GM19238 (cell line): ENCODE measurements around the gene TLCD4.
"Not testable (repeated sequence)": the region's sequence is repeated elsewhere in the genome, so short reads cannot be mapped to it uniquely, and the experiment has no call there.

ENCODE experiments used
- DNase-seq: peaks from one replicate; pipeline ENCODE4 v3.0.0; 2011; ENCODE audit warnings: low spot score; ENCODE audit not compliant: insufficient read length

The TLCD4 gene

DNA sequence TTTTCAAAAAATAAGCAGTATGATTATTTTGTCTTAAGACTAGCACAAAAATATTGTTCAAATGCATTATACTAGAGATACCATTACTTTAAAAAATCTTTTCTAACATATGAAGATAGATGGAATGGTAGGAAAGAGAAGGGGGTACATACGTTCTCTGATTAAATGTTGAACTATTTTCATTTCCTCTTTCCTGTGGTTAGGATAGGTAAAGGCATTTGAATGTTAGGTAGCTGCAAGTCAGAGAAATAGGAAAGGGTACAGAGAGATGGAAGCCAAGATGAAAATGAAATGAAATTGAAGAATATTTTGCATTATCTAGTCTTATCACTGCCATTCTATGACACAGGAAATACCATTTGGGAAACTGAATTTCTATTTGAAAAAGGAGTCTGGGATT lies 28.3 kb downstream of the TLCD4 start:
- no peak for DNase-seq

DNA sequence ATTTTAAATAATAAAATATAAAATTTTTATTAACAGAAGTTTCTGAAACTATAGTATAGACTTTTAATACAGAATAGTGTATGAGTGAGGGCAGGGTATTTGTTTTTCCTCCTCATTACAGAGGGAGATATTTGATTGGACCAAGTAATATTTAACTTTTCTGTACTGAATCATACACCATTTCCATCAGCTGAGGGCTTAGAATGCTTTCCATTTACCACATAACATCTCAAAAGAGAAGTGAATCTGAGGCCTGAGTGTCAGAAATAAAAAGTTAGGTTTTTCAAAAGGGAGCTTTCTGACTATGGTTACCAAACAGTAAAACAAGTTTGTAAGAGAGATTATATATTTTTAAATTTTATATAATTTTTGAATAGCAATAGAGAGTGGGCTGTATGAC lies 29.5 kb downstream of the TLCD4 start:
- DNase-seq: no peak

DNA sequence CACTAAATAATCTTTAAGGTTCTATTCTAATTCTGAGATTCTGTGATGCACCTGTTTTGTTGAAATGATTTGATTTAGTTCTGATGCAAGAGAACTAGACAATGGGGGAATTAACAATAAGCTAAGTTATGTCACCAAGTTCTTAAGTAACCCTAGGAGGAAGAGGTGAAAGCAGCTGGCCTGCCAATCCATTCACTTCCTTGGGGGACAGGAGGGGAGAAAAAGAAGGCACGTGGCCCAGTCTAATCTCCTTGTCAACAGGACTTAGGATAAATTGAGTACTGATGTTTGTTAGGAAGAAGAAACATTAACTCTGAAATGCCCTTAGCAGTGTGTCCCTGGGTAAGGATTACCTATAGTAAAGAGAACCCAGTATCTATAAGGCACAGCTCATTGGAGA lies 36.9 kb downstream of the TLCD4 start:
- DNase-seq: no peak

DNA sequence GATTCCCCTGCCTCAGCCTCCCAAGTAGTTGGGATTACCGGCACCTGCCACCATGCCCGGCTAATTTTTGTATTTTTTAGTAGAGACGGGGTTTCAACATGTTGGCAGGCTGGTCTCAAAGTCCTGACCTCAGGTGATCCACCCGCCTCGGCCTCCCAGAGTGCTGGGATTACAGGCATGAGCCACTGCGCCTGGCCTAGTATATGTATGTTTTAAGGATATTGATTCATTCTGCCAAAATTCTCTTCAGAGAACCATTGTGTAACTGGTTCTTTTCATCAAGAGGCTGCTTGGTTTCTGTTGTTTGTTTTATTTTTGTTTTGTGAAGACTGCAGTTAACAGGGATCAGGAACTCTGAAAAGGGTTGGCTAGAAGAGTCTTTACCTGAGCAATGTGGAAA lies 48.4 kb downstream of the TLCD4 start:
- not testable (repeated sequence) for DNase-seq
